Measurements from ENCODE around the gene RPH3AL.
"Not testable (repeated sequence)": the region's sequence is repeated elsewhere in the genome, so short reads cannot be mapped to it uniquely, and the experiment has no call there.

The RPH3AL gene

GRCh38 chr17:235831-236640 is 116.6 kb downstream of the RPH3AL start:
- DNase-seq: no peak

- not testable (repeated sequence) for DNase-seq
Measured at GRCh38 chr17:234994-235830, 117.4 kb downstream of the RPH3AL start.

- DNase-seq: not testable (repeated sequence)
Measured at GRCh38 chr17:234163-234993, 118.2 kb downstream of the RPH3AL start.

- DNase-seq: no peak
Measured at GRCh38 chr17:233473-233941, 119.1 kb downstream of the RPH3AL start.

GRCh38 chr17:231966-232807 is 120.4 kb downstream of the RPH3AL start:
- DNase-seq: no peak

GRCh38 chr17:231191-231965 is 121.2 kb downstream of the RPH3AL start:
- DNase-seq: no peak

- no peak for DNase-seq
Measured at GRCh38 chr17:230395-230770, 122.2 kb downstream of the RPH3AL start.

- DNase-seq: no peak
Measured at GRCh38 chr17:229709-230394, 122.8 kb downstream of the RPH3AL start.

- no peak for DNase-seq
Measured at GRCh38 chr17:228951-229708, 123.5 kb downstream of the RPH3AL start.

GRCh38 chr17:227946-228615 is 124.5 kb downstream of the RPH3AL start:
- DNase-seq: no peak

- DNase-seq: no peak
Measured at GRCh38 chr17:227078-227945, 125.3 kb downstream of the RPH3AL start.

- no peak for DNase-seq
Measured at GRCh38 chr17:226108-227077, 126.2 kb downstream of the RPH3AL start.

- DNase-seq: no peak
Measured at GRCh38 chr17:225551-225950, 127.1 kb downstream of the RPH3AL start.

GRCh38 chr17:224576-224975 is 128.0 kb downstream of the RPH3AL start:
- DNase-seq: not testable (repeated sequence)

- DNase-seq: no peak
Measured at GRCh38 chr17:223723-224471, 128.7 kb downstream of the RPH3AL start.

- no peak for DNase-seq
Measured at GRCh38 chr17:222172-222571, 130.4 kb downstream of the RPH3AL start.

Measured in right kidney (tissue), 1 donor.